ENCODE results near the gene ANKMY1. TPM values are rescaled to one million over a fixed set of nuclear protein-coding genes. Genes with fewer than 3 reads are reported as not detected.

Gene ANKMY1
- total RNA-seq, 6 experiments from 2014 or later: 6.6 to 11.0 (median 9.0) TPM

- WGBS (ENCODE audit: insufficient coverage, low coverage, low lambda C conversion rate, missing lambda C conversion rate): 95% methylated on average over 8 of the region's 17 CpGs
- intact Hi-C loops (cut with DNase I): no loop called here
- ATAC-seq: no peak
- H3K9me3 ChIP-seq: no peaks in the 10 kb centered on the region
- H3K4me1 ChIP-seq: peaks cover 0 to 24% (median 11%) of the 10 kb centered on the region in 4 donors
- no peak overlapping the region for H3K27ac ChIP-seq
- TF ChIP-seq POLR2A (IDR thresholded peaks at IDR 0.05) (no peak), CTCF (IDR thresholded peaks at IDR 0.05) (no peak)
- no peaks in the 10 kb centered on the region for H3K36me3 ChIP-seq
- H3K27me3 ChIP-seq: no peaks in the 10 kb centered on the region
- no peak for DNase-seq
- H3K4me3 ChIP-seq: no peak overlapping the region
Measured at GRCh38 chr2:240554767-240555493, 2.9 kb downstream of the ANKMY1 start.

- 81% methylated on average over 6 of the region's 7 CpGs for WGBS (ENCODE audit: insufficient coverage, low coverage, low lambda C conversion rate, missing lambda C conversion rate)
- Histone ChIP-seq H3K36me3 (no peaks in the 10 kb centered on the region), H3K4me1 (peaks cover 0 to 15% (median 6%) of the 10 kb centered on the region in 4 donors), H3K27me3 (no peaks in the 10 kb centered on the region), H3K9me3 (no peaks in the 10 kb centered on the region), H3K27ac (no peak overlapping the region), H3K4me3 (no peak overlapping the region)
- DNase-seq: no peak
- TF ChIP-seq CTCF (IDR thresholded peaks at IDR 0.05) (no peak), POLR2A (IDR thresholded peaks at IDR 0.05) (no peak)
- no peak for ATAC-seq
- intact Hi-C loops (cut with DNase I): no loop called here
Measured at GRCh38 chr2:240553956-240554480, 3.8 kb downstream of the ANKMY1 start.

- no peak overlapping the region for H3K4me3 ChIP-seq
- no peak for DNase-seq
- H3K9me3 ChIP-seq: no peaks in the 10 kb centered on the region
- ATAC-seq: no peak
- no peak overlapping the region for H3K27ac ChIP-seq
- no peaks in the 10 kb centered on the region for H3K27me3 ChIP-seq
- 12% methylated on average over 1 of the region's 1 CpG for WGBS (ENCODE audit: insufficient coverage, low coverage, low lambda C conversion rate, missing lambda C conversion rate)
- intact Hi-C loops (cut with DNase I): no loop called here
- H3K4me1 ChIP-seq: no peaks in the 10 kb centered on the region
- no peaks in the 10 kb centered on the region for H3K36me3 ChIP-seq
- no peak for TF ChIP-seq POLR2A (IDR thresholded peaks at IDR 0.05)
- no peak for TF ChIP-seq CTCF (IDR thresholded peaks at IDR 0.05)
Measured at GRCh38 chr2:240551811-240552210, 6.0 kb downstream of the ANKMY1 start.

- Histone ChIP-seq H3K27me3 (no peaks in the 10 kb centered on the region), H3K4me1 (no peaks in the 10 kb centered on the region), H3K4me3 (no peak overlapping the region), H3K9me3 (no peaks in the 10 kb centered on the region), H3K27ac (no peak overlapping the region), H3K36me3 (no peaks in the 10 kb centered on the region)
- intact Hi-C loops (cut with DNase I): no loop called here
- ATAC-seq: no peak
- no peak for TF ChIP-seq POLR2A (IDR thresholded peaks at IDR 0.05)
- no peak for TF ChIP-seq CTCF (IDR thresholded peaks at IDR 0.05)
- WGBS (ENCODE audit: insufficient coverage, low coverage, low lambda C conversion rate, missing lambda C conversion rate): 91% methylated on average over 4 of the region's 4 CpGs
- no peak for DNase-seq
Measured at GRCh38 chr2:240551288-240551687, 6.5 kb downstream of the ANKMY1 start.
